Kidney (tissue), 14 donors: ENCODE results near the gene SLF1. TPM values are rescaled to one million over a fixed set of nuclear protein-coding genes. Genes with fewer than 3 reads are reported as not detected.

Experiments used
- DNase-seq, 5 donors: peaks; one replicate each; pipeline ENCODE4 v3.0.0-alpha.2; 2013 to 2020
- FAIRE-seq: peaks from 2 replicates; lab custom pipeline; 2012; peaks lifted over from hg19 to GRCh38; lab: Jason Lieb, UNC
- H3K27ac ChIP-seq, 2 donors: one replicate each; pipeline ENCODE4 v1.7.0; 2013; ENCODE audit warnings: low read depth in 2 of 2, low read length in 2 of 2, inconsistent platforms in 1 of 2
- H3K27me3 ChIP-seq: one replicate; pipeline ENCODE4 v1.7.1; 2013; ENCODE audit warnings: low read length, inconsistent platforms; ENCODE audit not compliant: control insufficient read depth, insufficient read depth
- H3K36me3 ChIP-seq, 3 donors: one replicate each; pipeline versions ENCODE4 v1.7.0 to v1.7.1; 2013; ENCODE audit warnings: low read length in 3 of 3, control low read depth in 1 of 3, inconsistent platforms in 1 of 3; ENCODE audit not compliant: insufficient read depth in 3 of 3, control insufficient read depth in 2 of 3
- H3K4me1 ChIP-seq, 3 donors: one replicate each; pipeline versions ENCODE4 v1.7.0 to v1.7.1; 2013; ENCODE audit warnings: low read length in 3 of 3, inconsistent platforms in 1 of 3, low read depth in 1 of 3; ENCODE audit not compliant: control insufficient read depth in 2 of 3, insufficient read depth in 2 of 3
- H3K4me3 ChIP-seq, 3 donors: one replicate each; pipeline versions ENCODE4 v1.7.0 to v1.8.1; 2013; ENCODE audit warnings: low read length in 3 of 3, control low read depth in 1 of 3, inconsistent platforms in 1 of 3
- H3K9ac ChIP-seq, 3 donors: one replicate each; pipeline versions ENCODE4 v1.7.0 to v1.7.1; 2013; ENCODE audit warnings: low read length in 3 of 3, control low read depth in 1 of 3, inconsistent platforms in 1 of 3
- H3K9me3 ChIP-seq, 3 donors: one replicate each; pipeline versions ENCODE4 v1.7.0 to v1.7.1; 2013; ENCODE audit warnings: low read length in 3 of 3, control low read depth in 1 of 3, inconsistent platforms in 1 of 3; ENCODE audit not compliant: control insufficient read depth in 2 of 3, insufficient read depth in 1 of 3
- CTCF ChIP-seq: IDR thresholded peaks from 3 replicates; pipeline ENCODE4 v1.5.1; 2012; ENCODE audit warnings: mild to moderate bottlenecking, moderate library complexity, borderline replicate concordance; ENCODE audit not compliant: insufficient read depth; ENCODE audit errors: extremely low read depth
- intact Hi-C: fragments of 100-400 bp; cut with DNase I; formaldehyde crosslinking; loops from one replicate; pipeline ENCODE4 v1.11.1; 2022
- polyA plus RNA-seq: library from polyadenylated mRNA; stranded (reverse); fragments of 350-450 nt; fragmentation: Illumina TruSeq; extraction: RNeasy Lipid Tissue Mini Kit (QIAGEN cat#74804); gene quantifications from one replicate; pipeline ENCODE4 v1.2.3, GENCODE V29; 2014; ENCODE audit warnings: low read depth, low replicate concordance; ENCODE audit not compliant: insufficient read depth
- total RNA-seq: library from RNA; stranded (reverse); fragmentation: NEBNext Ultra II Directional; extraction: Animal tissue kit (Norgen Biotek cat#: 25700); gene quantifications from one replicate; pipeline ENCODE4 v1.2.1, GENCODE V29; 2021
- donor health status: control.
- donor health status: control.
- donor health status: control.
- donor health status: control.
- donor health status: control.
- donor health status: DM: yes; HTN: yes; CAD: no.
- donor health status: Normal renal cell carcinoma (clear cell type).

Gene SLF1
- total and polyA plus RNA-seq, 2 donors from 2014 or later = 1.3 to 4.5 TPM

- Histone ChIP-seq H3K4me3 (no peak overlapping the region), H3K9me3 (no peaks in the 10 kb centered on the region), H3K9ac (no peak overlapping the region), H3K27ac (no peak overlapping the region), H3K4me1 (no peaks in the 10 kb centered on the region), H3K27me3 (no peaks in the 10 kb centered on the region), H3K36me3 (peaks cover 0 to 6% (median 0%) of the 10 kb centered on the region in 3 donors)
- intact Hi-C loops = no loop called here
- FAIRE-seq = no peak
- TF ChIP-seq CTCF = no peak
- DNase-seq = no peak
Measured at GRCh38 chr5:94672746-94673145, 54.3 kb downstream of the SLF1 start.

- DNase-seq (no peak), FAIRE-seq (no peak)
- intact Hi-C loops = no loop called here
- Histone ChIP-seq H3K9ac (no peak overlapping the region), H3K27ac (no peak overlapping the region), H3K4me3 (no peak overlapping the region), H3K36me3 (peaks cover 0 to 6% (median 0%) of the 10 kb centered on the region in 3 donors), H3K27me3 (no peaks in the 10 kb centered on the region), H3K4me1 (no peaks in the 10 kb centered on the region), H3K9me3 (no peaks in the 10 kb centered on the region)
- no peak for TF ChIP-seq CTCF
Measured at GRCh38 chr5:94674490-94675382, 56.3 kb downstream of the SLF1 start.

DNA sequence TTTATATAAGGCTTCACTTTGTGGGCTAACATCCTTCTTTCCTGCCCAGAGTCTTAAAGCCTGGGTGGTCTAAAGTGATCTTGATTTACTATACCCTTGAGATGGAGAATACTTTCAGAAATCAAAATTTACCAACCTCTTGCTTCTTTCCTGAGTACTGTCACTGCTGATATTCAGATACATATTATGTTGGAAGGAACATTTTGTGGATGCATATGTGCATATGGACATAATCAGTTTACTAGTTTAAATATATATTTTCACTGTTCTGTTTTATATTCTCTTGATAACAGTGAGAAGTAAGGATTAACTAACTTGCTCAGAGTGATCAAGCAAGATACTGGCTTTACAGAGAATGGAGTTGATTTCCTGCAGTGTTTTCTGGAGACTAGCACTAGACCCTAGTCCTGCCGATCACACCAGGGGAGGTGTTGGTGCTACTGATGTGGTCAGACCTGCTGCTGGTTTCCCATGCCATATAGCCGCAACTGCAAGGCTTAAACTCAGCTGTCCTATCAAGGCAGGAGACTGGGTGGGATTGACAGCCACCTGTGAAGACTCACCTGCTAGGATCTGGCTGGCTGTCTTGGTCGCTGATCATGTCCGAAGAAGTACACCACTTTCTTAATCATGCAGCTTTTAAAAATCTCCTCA is 57.6 kb downstream of the SLF1 start:
- Histone ChIP-seq H3K27me3 (no peaks in the 10 kb centered on the region), H3K9ac (no peak overlapping the region), H3K36me3 (peaks cover 0 to 6% (median 0%) of the 10 kb centered on the region in 3 donors), H3K4me3 (no peak overlapping the region), H3K4me1 (no peaks in the 10 kb centered on the region), H3K27ac (no peak overlapping the region), H3K9me3 (no peaks in the 10 kb centered on the region)
- no peak for TF ChIP-seq CTCF
- FAIRE-seq (no peak), DNase-seq (no peak)
- intact Hi-C loops = no loop called here
